GM12872 (cell line): ENCODE measurements around the gene SEMA4D.

Source experiments
- CTCF ChIP-seq: IDR thresholded peaks from 3 replicates; pipeline ENCODE4 v1.5.1; 2011; ENCODE audit warnings: low read depth, mild to moderate bottlenecking, low read length, moderate library complexity; ENCODE audit not compliant: insufficient read depth

The SEMA4D gene

GRCh38 chr9:89541798-89542197, 43.9 kb upstream of the SEMA4D start:
- no peak for TF ChIP-seq CTCF

GRCh38 chr9:89539374-89539773, 41.5 kb upstream of the SEMA4D start:
- no peak for TF ChIP-seq CTCF

GRCh38 chr9:89538871-89539270, 41.0 kb upstream of the SEMA4D start:
- no peak for TF ChIP-seq CTCF

- no peak for TF ChIP-seq CTCF
Observed at GRCh38 chr9:89537166-89537565, 39.3 kb upstream of the SEMA4D start.

- TF ChIP-seq CTCF, result no peak
Observed at GRCh38 chr9:89536600-89536999, 38.7 kb upstream of the SEMA4D start.

GRCh38 chr9:89536145-89536574, 38.2 kb upstream of the SEMA4D start:
- TF ChIP-seq CTCF, result no peak

GRCh38 chr9:89535461-89535860, 37.5 kb upstream of the SEMA4D start:
- no peak for TF ChIP-seq CTCF
